Transverse colon (tissue), 4 donors: ENCODE measurements around the gene TARDBP. TPM values are rescaled to one million over a fixed set of nuclear protein-coding genes. Genes with fewer than 3 reads are reported as not detected.
"Not testable (repeated sequence)": the region's sequence is repeated elsewhere in the genome, so short reads cannot be mapped to it uniquely, and the experiment has no call there.

Experiments used
- DNase-seq: peaks from one replicate; pipeline ENCODE4 v3.0.0-alpha.2; 2019
- H3K27ac ChIP-seq, 4 donors: fragments of 200-600 bp; sonication (generic); 2 replicates each; pipeline ENCODE4 v1.5.1; 2016 to 2018; ENCODE audit warnings: inconsistent platforms in 4 of 4
- H3K27me3 ChIP-seq: fragments of 200-600 bp; sonication (generic); 2 replicates; pipeline ENCODE4 v1.5.1; 2017; ENCODE audit warnings: inconsistent platforms
- H3K36me3 ChIP-seq, 4 donors: fragments of 200-600 bp; sonication (generic); 2 replicates each; pipeline ENCODE4 v1.5.1; 2017 to 2019; ENCODE audit warnings: inconsistent platforms in 4 of 4
- H3K4me1 ChIP-seq, 4 donors: fragments of 200-600 bp; sonication (generic); 2 replicates each; pipeline ENCODE4 v1.5.1; 2017 to 2020; ENCODE audit warnings: inconsistent platforms in 4 of 4
- H3K4me3 ChIP-seq, 4 donors: fragments of 200-600 bp; sonication (generic); 1 replicate in 1 of 4; 2 replicates in 3 of 4; pipeline versions ENCODE4 v1.5.1 to v1.6.1; 2017 to 2019; ENCODE audit warnings: inconsistent platforms in 4 of 4
- H3K9me3 ChIP-seq, 2 donors: fragments of 200-600 bp; sonication (generic); 2 replicates each; pipeline ENCODE4 v1.5.1; 2017 to 2019; ENCODE audit warnings: inconsistent platforms in 2 of 2
- EP300 ChIP-seq: sonication (generic); formaldehyde crosslinking; IDR thresholded peaks from one replicate; pipeline ENCODE4 v1.6.1; 2017; ENCODE audit warnings: antibody characterized with exemption, low read depth
- POLR2A ChIP-seq: fragments of 450-650 bp; IDR thresholded peaks from one replicate; pipeline ENCODE4 v1.6.1; 2016; ENCODE audit warnings: antibody characterized with exemption, mild to moderate bottlenecking, moderate library complexity
- POLR2AphosphoS5 ChIP-seq, 3 donors: sonication (generic); formaldehyde crosslinking; IDR thresholded peaks; one replicate each; pipeline ENCODE4 v1.6.1; 2016; ENCODE audit warnings: antibody characterized with exemption in 3 of 3
- WGBS, 2 donors: methylation state at CpG; one replicate each; pipeline ENCODE4 v1.1.5; 2018; ENCODE audit warnings: low coverage in 1 of 2; 5-methylcytosine and 5-hydroxymethylcytosine counted together
- in situ Hi-C, 4 donors: fragments of 200-750 bp; cut with MboI; loops; one replicate each; pipeline versions ENCODE4 v1.15.0 to v1.15.1; 2017; ENCODE audit warnings: low sequenced_read_pairs in 3 of 4, low pct_ligation_motif_present in 1 of 4, low pct_unique_long_range_greater_than_20kb in 1 of 4
- intact Hi-C: fragments of 100-400 bp; cut with DNase I; formaldehyde crosslinking; loops from one replicate; pipeline ENCODE4 v1.15.1; 2023; ENCODE audit warnings: low total_unique reads
- total RNA-seq, 4 donors: library from RNA; depleted of rRNA; stranded (reverse); fragments of >200 nt; gene quantifications; one replicate each; pipeline ENCODE4 v1.1.0, GENCODE V29; 2016
- TF ChIP-seq, protein P1 (sequence below), 5 experiments: fragments of 200-600 bp in 3 of 5; fragments of 450-650 bp in 2 of 5; sonication (generic) in 3 of 5; IDR thresholded peaks; 1 replicate in 2 of 5; 2 replicates in 3 of 5; pipeline ENCODE4 v1.5.1; 2016 to 2017; ENCODE audit warnings: antibody characterized with exemption in 5 of 5, inconsistent platforms in 3 of 5, mild to moderate bottlenecking in 2 of 5, moderate library complexity in 1 of 5

Gene TARDBP
- total RNA-seq, 4 donors from 2014 or later, result 112 to 278 (median 190) TPM

DNA sequence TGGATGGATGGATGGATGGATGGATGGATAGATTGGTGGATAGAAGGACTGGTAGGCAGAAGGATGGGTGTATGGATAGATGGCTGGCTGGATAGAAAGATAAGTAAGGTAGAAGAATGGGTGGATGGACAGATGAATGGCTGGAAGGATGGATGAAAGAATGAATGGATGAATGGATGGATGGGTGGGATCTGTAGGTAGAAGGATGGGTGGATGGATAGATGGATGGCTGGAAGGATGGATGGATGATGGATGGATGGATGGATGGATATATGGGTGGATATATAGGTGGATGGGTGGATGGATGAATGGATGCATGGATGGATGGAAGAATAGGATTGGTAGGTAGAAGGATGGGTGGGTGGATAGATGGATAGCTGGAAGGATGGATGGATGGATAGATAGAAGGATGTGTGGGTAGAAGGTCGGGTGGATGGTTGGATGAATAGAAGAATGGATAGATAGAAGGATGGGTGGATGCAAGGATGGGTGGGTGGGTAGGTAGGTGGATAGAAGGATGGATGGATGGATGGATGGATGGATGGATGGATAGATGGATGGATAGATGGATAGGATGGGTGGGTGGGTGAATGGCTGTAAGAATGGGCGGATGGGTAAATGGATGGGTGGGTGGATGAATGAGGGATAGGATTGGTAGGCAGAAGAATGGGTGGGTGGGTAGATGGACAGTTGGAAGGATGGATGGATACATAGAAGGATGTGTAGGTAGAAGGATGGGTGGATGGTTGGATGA is 27.1 kb downstream of the TARDBP start:
- Histone ChIP-seq H3K36me3 (no peaks in the 10 kb centered on the region), H3K9me3 (no peaks in the 10 kb centered on the region), H3K4me3 (no peak overlapping the region), H3K4me1 (peaks cover 0 to 9% (median 3%) of the 10 kb centered on the region in 4 donors), H3K27ac (no peak overlapping the region), H3K27me3 (no peaks in the 10 kb centered on the region)
- in situ Hi-C loops (loop anchor here in 3 of 4 donors (10.0 to 25.0 kb wide), 2 partner anchors 595 to 598 kb away; no protein-coding TSS in a partner anchor), intact Hi-C loops (loop anchor here (5.0 kb wide), 1 partner anchor 603 kb away; no protein-coding TSS in a partner anchor)
- TF ChIP-seq POLR2AphosphoS5 (IDR thresholded peaks at IDR 0.05) (no peak), POLR2A (no peak)
- TF ChIP-seq, protein P1, sequence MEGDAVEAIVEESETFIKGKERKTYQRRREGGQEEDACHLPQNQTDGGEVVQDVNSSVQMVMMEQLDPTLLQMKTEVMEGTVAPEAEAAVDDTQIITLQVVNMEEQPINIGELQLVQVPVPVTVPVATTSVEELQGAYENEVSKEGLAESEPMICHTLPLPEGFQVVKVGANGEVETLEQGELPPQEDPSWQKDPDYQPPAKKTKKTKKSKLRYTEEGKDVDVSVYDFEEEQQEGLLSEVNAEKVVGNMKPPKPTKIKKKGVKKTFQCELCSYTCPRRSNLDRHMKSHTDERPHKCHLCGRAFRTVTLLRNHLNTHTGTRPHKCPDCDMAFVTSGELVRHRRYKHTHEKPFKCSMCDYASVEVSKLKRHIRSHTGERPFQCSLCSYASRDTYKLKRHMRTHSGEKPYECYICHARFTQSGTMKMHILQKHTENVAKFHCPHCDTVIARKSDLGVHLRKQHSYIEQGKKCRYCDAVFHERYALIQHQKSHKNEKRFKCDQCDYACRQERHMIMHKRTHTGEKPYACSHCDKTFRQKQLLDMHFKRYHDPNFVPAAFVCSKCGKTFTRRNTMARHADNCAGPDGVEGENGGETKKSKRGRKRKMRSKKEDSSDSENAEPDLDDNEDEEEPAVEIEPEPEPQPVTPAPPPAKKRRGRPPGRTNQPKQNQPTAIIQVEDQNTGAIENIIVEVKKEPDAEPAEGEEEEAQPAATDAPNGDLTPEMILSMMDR (IDR thresholded peaks at IDR 0.05), result no peak
- WGBS, 2 donors, result 68 to 73% methylated on average over 2 of the region's 2 CpGs
- no peak for DNase-seq

DNA sequence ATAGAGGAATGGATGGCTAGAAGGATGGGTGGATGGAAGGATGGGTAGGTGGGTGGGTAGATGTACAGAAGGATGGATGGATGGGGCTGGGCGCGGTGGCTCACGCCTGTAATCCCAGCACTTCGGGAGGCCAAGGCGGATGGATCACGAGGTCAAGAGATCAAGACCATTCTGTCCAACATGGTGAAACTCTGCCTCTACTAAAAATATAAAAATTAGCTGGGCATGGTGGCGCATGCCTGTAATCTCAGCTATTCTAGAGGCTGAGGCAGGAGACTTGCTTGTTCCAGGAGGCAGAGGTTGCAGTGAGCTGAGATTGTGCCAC is 27.6 kb downstream of the TARDBP start:
- DNase-seq, H3K36me3 ChIP-seq, H3K4me1 ChIP-seq, H3K4me3 ChIP-seq, H3K27me3 ChIP-seq, intact Hi-C loops, H3K27ac ChIP-seq, H3K9me3 ChIP-seq: not testable (repeated sequence)
- in situ Hi-C loops, result loop anchor here in 2 of 4 donors (25.0 kb wide), 1 partner anchor 597 kb away; no protein-coding TSS in a partner anchor
- 91% methylated on average over 6 to 7 of the region's 7 CpGs for WGBS, 2 donors

DNA sequence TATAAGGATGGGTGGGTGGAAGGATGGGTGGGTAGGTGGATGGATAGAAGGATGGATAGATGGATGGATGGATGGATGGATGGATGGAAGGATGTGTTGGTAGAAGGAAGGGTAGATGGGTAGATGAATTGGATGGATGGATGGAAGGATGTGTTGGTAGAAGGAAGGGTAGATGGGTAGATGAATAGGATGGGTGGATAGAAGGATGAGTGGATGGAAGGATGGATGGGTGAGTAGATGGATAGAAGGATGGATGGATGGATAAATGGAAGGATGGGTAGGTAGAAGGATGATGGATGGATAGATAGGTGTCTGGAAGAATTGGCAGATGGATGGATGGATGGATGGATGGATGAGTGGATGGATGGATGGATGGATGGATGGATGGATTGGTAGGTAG is 28.6 kb downstream of the TARDBP start:
- Histone ChIP-seq H3K36me3 (no peaks in the 10 kb centered on the region), H3K27me3 (no peaks in the 10 kb centered on the region), H3K9me3 (no peaks in the 10 kb centered on the region), H3K4me3 (no peak overlapping the region), H3K27ac (no peak overlapping the region), H3K4me1 (peaks cover 0 to 9% (median 3%) of the 10 kb centered on the region in 4 donors)
- intact Hi-C loops (no loop called here), in situ Hi-C loops (loop anchor here in 2 of 4 donors (25.0 kb wide), 1 partner anchor 596 kb away; no protein-coding TSS in a partner anchor)
- no peak for TF ChIP-seq POLR2A
- no peak for TF ChIP-seq EP300
- no peak for TF ChIP-seq POLR2AphosphoS5 (IDR thresholded peaks at IDR 0.05)
- TF ChIP-seq, protein P1 (IDR thresholded peaks at IDR 0.05), result no peak
- DNase-seq, result no peak

DNA sequence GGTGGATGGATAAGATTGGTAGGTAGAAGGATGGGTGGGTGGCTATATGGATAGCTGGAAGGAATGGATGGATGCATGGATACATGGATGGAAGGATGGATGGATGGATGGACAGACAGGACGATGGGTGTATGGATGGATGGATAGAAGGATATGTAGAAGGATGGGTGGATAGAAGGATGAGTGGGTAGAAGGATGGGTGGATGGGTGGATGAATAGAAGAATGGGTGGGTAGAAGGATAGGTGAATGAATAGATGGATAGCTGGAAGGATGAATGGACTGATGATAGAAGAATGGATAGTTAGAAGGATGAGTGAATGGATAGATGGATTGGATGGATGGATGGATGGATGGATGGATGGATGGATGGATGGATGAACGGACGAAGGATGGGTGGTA is 29.6 kb downstream of the TARDBP start:
- H3K36me3 ChIP-seq, result no peaks in the 10 kb centered on the region
- in situ Hi-C loops, result loop anchor here in 2 of 4 donors (25.0 kb wide), 1 partner anchor 595 kb away; no protein-coding TSS in a partner anchor
- H3K27ac ChIP-seq, result no peak overlapping the region
- H3K27me3 ChIP-seq, result no peaks in the 10 kb centered on the region
- WGBS, 2 donors, result 80 to 85% methylated on average over 3 of the region's 3 CpGs
- peaks cover 0 to 9% (median 3%) of the 10 kb centered on the region in 4 donors for H3K4me1 ChIP-seq
- no peak for DNase-seq
- H3K4me3 ChIP-seq, result no peak overlapping the region
- intact Hi-C loops, result no loop called here
- no peaks in the 10 kb centered on the region for H3K9me3 ChIP-seq
- TF ChIP-seq EP300 (no peak), POLR2AphosphoS5 (IDR thresholded peaks at IDR 0.05) (no peak), POLR2A (no peak)
- TF ChIP-seq, protein P1 (IDR thresholded peaks at IDR 0.05), result no peak
